ENCODE measurements around the gene GLP2R.

The GLP2R gene

GRCh38 chr17:9801505-9801904, 24.2 kb upstream of the GLP2R start:
- no peak overlapping the region for H3K4me3 ChIP-seq (ENCODE audit: low read depth, low read length)
- no peak for TF ChIP-seq CTCF (IDR thresholded peaks at IDR 0.05; ENCODE audit: insufficient read depth, low read length, missing control alignments)
- ChIA-PET CTCF (no interaction called here), POLR2A (no interaction called here)
- no peak for DNase-seq (ENCODE audit: low read depth, low spot score)

- CTCF ChIA-PET: interaction anchor here (1.0 kb wide), 1 partner anchor 34 kb away, joined by 3 read pairs; no protein-coding TSS in a partner anchor
- POLR2A ChIA-PET: no interaction called here
- no peak for DNase-seq (ENCODE audit: low read depth, low spot score)
- H3K4me3 ChIP-seq (ENCODE audit: low read depth, low read length): no peak overlapping the region
- no peak for TF ChIP-seq CTCF (IDR thresholded peaks at IDR 0.05; ENCODE audit: insufficient read depth, low read length, missing control alignments)
Measured at GRCh38 chr17:9802294-9802693, 23.4 kb upstream of the GLP2R start.

- no peak for TF ChIP-seq CTCF (IDR thresholded peaks at IDR 0.05; ENCODE audit: insufficient read depth, low read length, missing control alignments)
- CTCF ChIA-PET: interaction anchor here (1.0 kb wide), 1 partner anchor 34 kb away, joined by 3 read pairs; no protein-coding TSS in a partner anchor
- no peak overlapping the region for H3K4me3 ChIP-seq (ENCODE audit: low read depth, low read length)
- DNase-seq (ENCODE audit: low read depth, low spot score): no peak
- POLR2A ChIA-PET: no interaction called here
Measured at GRCh38 chr17:9802697-9803096, 23.0 kb upstream of the GLP2R start.

- H3K4me3 ChIP-seq (ENCODE audit: low read depth, low read length): no peak overlapping the region
- TF ChIP-seq CTCF (IDR thresholded peaks at IDR 0.05; ENCODE audit: insufficient read depth, low read length, missing control alignments): no peak
- DNase-seq (ENCODE audit: low read depth, low spot score): no peak
- ChIA-PET POLR2A (no interaction called here), CTCF (no interaction called here)
Measured at GRCh38 chr17:9805769-9806168, 20.0 kb upstream of the GLP2R start.

- CTCF ChIA-PET: no interaction called here
- no peak overlapping the region for H3K4me3 ChIP-seq (ENCODE audit: low read depth, low read length)
- TF ChIP-seq CTCF (IDR thresholded peaks at IDR 0.05; ENCODE audit: insufficient read depth, low read length, missing control alignments): no peak
- DNase-seq (ENCODE audit: low read depth, low spot score): no peak
- POLR2A ChIA-PET: no interaction called here
Measured at GRCh38 chr17:9806699-9807098, 19.0 kb upstream of the GLP2R start.

GRCh38 chr17:9809409-9809808, 16.3 kb upstream of the GLP2R start:
- H3K4me3 ChIP-seq (ENCODE audit: low read depth, low read length): no peak overlapping the region
- ChIA-PET POLR2A (no interaction called here), CTCF (no interaction called here)
- no peak for DNase-seq (ENCODE audit: low read depth, low spot score)
- no peak for TF ChIP-seq CTCF (IDR thresholded peaks at IDR 0.05; ENCODE audit: insufficient read depth, low read length, missing control alignments)

All from AG04449 (cell line).